Mesothelial cell of epicardium (in vitro differentiated cells): ENCODE results near the gene POP7. TPM values are rescaled to one million over a fixed set of nuclear protein-coding genes. Genes with fewer than 3 reads are reported as not detected.

ENCODE experiments used
- DNase-seq, 2 experiments: peaks; one replicate each; pipeline ENCODE4 v3.0.0; 2021; ENCODE audit warnings: low spot score in 2 of 2; ENCODE audit not compliant: unreplicated experiment in 2 of 2
- H3K27ac Mint-ChIP-seq: 2 replicates; pipeline ENCODE4 v1.8.0; 2021; ENCODE audit warnings: mixed read lengths
- H3K27me3 Mint-ChIP-seq: 2 replicates; pipeline ENCODE4 v1.8.0; 2021; ENCODE audit warnings: low read depth, mixed read lengths
- H3K36me3 Mint-ChIP-seq: 2 replicates; pipeline ENCODE4 v1.8.0; 2021; ENCODE audit warnings: mixed read lengths
- H3K4me1 Mint-ChIP-seq: 2 replicates; pipeline ENCODE4 v1.8.0; 2021; ENCODE audit warnings: mixed read lengths
- H3K4me3 Mint-ChIP-seq: 2 replicates; pipeline ENCODE4 v1.8.0; 2021; ENCODE audit warnings: mild to moderate bottlenecking, moderate library complexity, mixed read lengths
- H3K9me3 Mint-ChIP-seq: 2 replicates; pipeline ENCODE4 v1.8.0; 2021; ENCODE audit warnings: mixed read lengths
- total RNA-seq: library from RNA; stranded (reverse); gene quantifications from 3 replicates; pipeline ENCODE4 v1.2.1, GENCODE V29; 2021
- TF ChIP-seq, protein P1 (sequence below): fragments of 200-600 bp; sonication (generic); IDR thresholded peaks from one replicate; pipeline ENCODE4 v1.5.0; 2021; ENCODE audit warnings: antibody characterized with exemption; ENCODE audit not compliant: unreplicated experiment

POP7 gene
- total RNA-seq, 1 donor from 2014 or later: 26.0 TPM

DNA sequence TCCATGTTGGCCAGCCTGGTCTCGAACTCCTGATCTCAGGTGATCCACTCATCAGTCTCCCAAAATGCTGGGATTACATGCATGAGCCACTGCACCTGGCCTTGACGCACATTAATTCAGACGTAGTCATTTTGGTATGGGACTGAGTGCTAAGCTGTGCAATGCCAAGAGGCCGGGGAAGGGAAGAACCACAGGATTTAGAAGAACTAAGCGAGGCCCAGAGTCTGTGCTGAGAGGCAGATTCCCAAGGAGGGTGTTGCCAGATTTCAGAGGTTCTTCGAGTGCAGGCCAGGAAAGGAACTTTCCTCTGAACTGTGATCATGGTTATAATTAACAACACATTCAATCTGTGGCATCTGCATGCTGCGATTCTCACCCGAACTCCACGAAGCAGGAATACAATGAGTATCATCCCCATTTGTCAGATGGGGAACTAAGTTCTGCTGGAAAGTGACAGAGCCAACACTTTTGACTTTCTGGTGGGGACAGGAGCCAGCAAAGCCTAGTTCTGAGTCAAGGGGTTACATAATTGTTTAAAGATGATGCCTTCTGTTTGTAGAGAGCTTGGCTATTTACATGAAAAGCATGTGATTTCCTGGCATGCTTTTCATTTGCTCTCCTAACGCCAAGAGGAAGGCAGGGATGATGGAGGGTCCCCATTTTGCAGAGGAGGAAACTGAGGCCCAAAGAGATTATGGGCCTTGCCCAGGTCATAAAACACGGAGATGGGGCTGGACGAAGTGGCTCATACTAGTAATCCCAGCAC lies 21.3 kb downstream of the POP7 start:
- DNase-seq: no peak
- Mint-ChIP-seq H3K27ac (no peak overlapping the region), H3K9me3 (no peaks in the 10 kb centered on the region), H3K4me3 (no peak overlapping the region), H3K36me3 (no peaks in the 10 kb centered on the region), H3K27me3 (peaks cover 64% of the 10 kb centered on the region), H3K4me1 (peaks cover 1% of the 10 kb centered on the region)
- TF ChIP-seq, protein P1, sequence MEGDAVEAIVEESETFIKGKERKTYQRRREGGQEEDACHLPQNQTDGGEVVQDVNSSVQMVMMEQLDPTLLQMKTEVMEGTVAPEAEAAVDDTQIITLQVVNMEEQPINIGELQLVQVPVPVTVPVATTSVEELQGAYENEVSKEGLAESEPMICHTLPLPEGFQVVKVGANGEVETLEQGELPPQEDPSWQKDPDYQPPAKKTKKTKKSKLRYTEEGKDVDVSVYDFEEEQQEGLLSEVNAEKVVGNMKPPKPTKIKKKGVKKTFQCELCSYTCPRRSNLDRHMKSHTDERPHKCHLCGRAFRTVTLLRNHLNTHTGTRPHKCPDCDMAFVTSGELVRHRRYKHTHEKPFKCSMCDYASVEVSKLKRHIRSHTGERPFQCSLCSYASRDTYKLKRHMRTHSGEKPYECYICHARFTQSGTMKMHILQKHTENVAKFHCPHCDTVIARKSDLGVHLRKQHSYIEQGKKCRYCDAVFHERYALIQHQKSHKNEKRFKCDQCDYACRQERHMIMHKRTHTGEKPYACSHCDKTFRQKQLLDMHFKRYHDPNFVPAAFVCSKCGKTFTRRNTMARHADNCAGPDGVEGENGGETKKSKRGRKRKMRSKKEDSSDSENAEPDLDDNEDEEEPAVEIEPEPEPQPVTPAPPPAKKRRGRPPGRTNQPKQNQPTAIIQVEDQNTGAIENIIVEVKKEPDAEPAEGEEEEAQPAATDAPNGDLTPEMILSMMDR: no peak

DNA sequence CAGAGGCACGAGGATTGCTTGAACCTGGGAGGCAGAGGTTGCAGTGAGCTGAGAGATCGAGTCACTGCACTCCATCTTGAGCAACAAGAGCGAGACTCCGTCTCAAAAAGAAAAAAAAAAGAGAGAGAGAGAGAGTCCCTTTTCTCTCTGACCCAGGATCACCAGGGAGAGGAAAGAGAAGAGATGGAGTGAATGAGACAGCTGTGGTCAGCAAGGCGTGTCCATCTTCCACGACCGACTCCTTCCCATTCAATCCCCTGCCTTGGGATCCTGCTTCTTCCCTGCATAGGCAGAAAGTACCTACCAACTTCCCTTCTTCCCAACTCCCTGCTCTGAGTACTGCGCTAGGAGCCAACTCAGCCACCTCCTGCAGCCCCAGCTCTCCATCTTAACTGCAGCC lies 22.3 kb downstream of the POP7 start:
- TF ChIP-seq, protein P1: no peak
- Mint-ChIP-seq H3K27me3 (peaks cover 55% of the 10 kb centered on the region), H3K36me3 (no peaks in the 10 kb centered on the region), H3K27ac (no peak overlapping the region), H3K4me1 (peaks cover 1% of the 10 kb centered on the region), H3K9me3 (no peaks in the 10 kb centered on the region), H3K4me3 (no peak overlapping the region)
- no peak for DNase-seq

DNA sequence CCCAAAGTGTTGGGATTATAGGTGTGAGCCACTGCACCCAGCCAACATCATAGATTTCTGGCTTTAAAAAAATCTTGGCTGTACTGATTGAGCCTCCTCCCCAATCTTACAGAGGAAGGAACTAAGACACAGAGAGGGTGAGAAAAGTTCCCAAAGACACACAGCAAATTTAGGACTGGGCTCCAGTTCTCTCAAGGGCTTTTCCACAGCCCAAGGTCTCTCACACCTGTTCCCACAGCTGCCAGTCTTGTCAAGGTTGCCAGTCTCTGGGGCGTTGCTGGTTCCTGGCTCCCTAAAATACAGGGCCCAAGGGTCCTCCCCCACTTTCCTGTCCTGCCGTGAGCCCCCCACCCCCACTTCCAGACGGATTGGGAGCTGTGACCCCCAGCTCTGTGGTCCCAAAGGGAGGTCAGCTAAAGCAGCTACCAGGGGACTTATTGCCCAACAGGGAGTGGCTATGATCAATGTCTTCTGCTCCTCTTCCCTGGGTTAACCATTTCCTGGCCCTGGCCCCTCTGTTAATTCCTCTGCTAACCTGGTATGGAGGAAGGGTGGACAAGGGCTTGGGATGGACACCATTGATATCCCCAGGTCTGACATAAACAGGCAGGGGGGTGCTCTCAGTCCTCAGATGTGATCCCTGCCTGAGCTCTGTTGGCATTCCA lies 24.3 kb downstream of the POP7 start:
- TF ChIP-seq, protein P1: no peak
- Mint-ChIP-seq H3K36me3 (no peaks in the 10 kb centered on the region), H3K4me1 (peaks cover 2% of the 10 kb centered on the region), H3K9me3 (no peaks in the 10 kb centered on the region), H3K4me3 (no peak overlapping the region), H3K27me3 (peaks cover 36% of the 10 kb centered on the region), H3K27ac (no peak overlapping the region)
- DNase-seq: no peak

DNA sequence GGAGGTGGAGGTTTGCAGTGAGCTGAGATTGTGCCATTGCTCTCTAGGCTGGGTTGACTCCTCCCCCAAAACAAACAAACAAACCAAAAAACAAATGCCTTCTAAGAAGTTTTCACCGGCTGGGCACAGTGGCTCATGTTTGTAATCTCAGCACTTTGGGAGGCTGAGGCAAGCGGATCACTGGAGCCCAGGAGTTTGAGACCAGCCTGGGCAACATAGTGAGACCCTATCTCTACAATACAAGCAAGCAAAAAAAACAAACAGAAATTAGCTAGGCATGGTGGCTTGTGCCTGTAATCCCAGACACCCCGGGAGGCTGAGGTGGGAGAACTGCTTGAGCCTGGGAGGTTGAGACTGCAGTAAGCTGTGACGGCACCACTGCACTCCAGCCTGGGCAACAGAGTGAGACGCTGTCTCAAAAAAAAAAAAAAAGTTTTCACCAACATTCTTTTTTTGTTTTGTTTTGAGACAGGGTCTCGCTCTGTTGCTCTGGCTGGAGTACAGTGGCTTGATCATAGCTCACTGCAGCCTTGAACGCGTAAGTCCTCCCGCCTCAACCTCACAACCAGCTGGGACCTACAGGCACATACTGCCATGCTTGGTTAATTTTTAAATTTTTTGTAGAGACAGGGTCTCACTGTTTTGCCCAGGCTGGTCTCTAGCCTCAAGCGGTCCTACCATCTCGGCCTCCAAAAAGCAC lies 26.2 kb downstream of the POP7 start:
- H3K4me3 Mint-ChIP-seq: no peak overlapping the region
- TF ChIP-seq, protein P1: no peak
- peaks cover 2% of the 10 kb centered on the region for H3K4me1 Mint-ChIP-seq
- peaks cover 33% of the 10 kb centered on the region for H3K27me3 Mint-ChIP-seq
- H3K27ac Mint-ChIP-seq: no peak overlapping the region
- no peaks in the 10 kb centered on the region for H3K9me3 Mint-ChIP-seq
- no peak for DNase-seq
- no peaks in the 10 kb centered on the region for H3K36me3 Mint-ChIP-seq

DNA sequence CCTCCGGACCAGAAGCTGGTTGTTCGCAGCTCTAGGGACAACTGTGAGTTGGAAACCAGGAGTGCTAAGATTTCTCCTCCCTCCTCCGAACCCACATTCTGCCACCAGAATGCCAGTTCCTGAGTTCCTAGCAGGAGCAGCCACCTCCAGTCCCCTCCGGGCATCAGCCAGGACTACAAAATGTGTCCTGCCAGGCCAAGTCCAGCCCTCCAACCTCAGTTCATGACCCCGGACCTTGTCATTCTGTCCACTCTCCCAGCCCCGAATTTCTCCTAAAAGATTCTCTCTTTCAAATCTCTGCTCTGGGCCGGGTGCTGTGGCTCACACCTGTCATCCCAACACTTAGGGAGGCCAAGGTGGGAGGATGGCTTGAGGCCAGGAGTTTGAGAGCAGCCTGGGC lies 29.8 kb downstream of the POP7 start:
- TF ChIP-seq, protein P1: no peak
- H3K9me3 Mint-ChIP-seq: no peaks in the 10 kb centered on the region
- no peak overlapping the region for H3K27ac Mint-ChIP-seq
- H3K4me3 Mint-ChIP-seq: no peak overlapping the region
- no peak for DNase-seq
- no peaks in the 10 kb centered on the region for H3K36me3 Mint-ChIP-seq
- H3K27me3 Mint-ChIP-seq: peaks cover 9% of the 10 kb centered on the region
- H3K4me1 Mint-ChIP-seq: peaks cover 2% of the 10 kb centered on the region
